HG02943 (cell line): ENCODE measurements around the gene HFM1.

Experiments
- ATAC-seq: cut with Tn5 transposase; IDR thresholded peaks from one replicate; pipeline ENCODE4 v1.9.1; 2021; ENCODE audit warnings: mild to moderate bottlenecking, low read depth, moderate library complexity; ENCODE audit not compliant: unreplicated experiment

The HFM1 gene

GRCh38 chr1:91261655-91262054, 143.0 kb downstream of the HFM1 start:
- ATAC-seq: no peak

- ATAC-seq: no peak
These were observed 159.2 kb downstream of the HFM1 start for GRCh38 chr1:91245435-91245834.

GRCh38 chr1:91244737-91245136, 159.9 kb downstream of the HFM1 start:
- ATAC-seq: no peak

GRCh38 chr1:91243171-91243570, 161.5 kb downstream of the HFM1 start:
- no peak for ATAC-seq

DNA sequence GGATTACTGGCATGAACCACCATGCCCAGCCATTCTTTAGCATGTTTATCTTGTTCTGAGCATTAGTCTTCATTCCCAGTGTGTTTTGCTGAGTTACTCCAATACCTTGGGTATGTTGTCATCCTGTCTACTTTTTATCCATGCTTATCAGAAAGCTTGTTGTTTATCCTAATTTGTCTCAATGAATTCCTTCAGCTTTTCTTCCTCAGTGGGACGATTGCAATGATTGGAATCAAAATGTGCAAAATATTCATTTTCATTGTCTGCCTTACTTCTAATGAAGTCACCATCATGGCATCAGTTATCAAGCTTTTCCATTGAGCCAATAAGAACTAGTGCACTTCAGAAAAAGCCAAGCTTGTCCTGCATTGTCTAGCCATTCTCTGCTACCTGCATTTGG, 170.5 kb downstream of the HFM1 start:
- ATAC-seq: no peak

GRCh38 chr1:91226741-91227140, 177.9 kb downstream of the HFM1 start:
- ATAC-seq: no peak

GRCh38 chr1:91224878-91225277, 179.8 kb downstream of the HFM1 start:
- no peak for ATAC-seq

GRCh38 chr1:91221017-91221416, 183.6 kb downstream of the HFM1 start:
- no peak for ATAC-seq

DNA sequence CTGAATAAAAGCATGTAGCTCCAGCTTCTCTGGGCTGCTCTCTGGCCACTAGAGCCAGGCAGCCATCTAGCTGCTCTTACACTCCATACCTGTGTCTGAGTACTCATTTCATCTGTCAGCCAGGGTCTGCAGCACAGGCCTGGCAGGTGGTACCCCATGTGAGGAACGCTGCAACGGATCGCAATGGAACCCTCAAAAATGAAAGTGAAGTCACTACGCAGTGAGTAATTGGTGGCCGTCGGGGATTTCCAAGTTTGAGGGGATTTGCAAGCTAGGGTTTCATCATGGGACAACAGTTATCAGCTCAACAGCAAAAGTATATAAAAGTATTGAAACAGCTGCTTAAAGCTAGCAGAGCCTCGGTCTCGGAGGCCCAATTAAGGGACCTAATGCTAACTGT, 186.7 kb downstream of the HFM1 start:
- ATAC-seq: no peak
